KOPT-K1 (cell line): Measurements from ENCODE around the gene NEDD9.

Source experiments
- H3K27ac ChIP-seq: fragments of 200-600 bp; sonication (generic); 2 replicates; pipeline ENCODE4 v1.5.1; 2016; ENCODE audit warnings: antibody characterized with exemption, mild to moderate bottlenecking, low read depth, low read length; ENCODE audit not compliant: poor library complexity, severe bottlenecking
- H3K36me3 ChIP-seq: fragments of 200-600 bp; sonication (generic); 2 replicates; pipeline ENCODE4 v1.5.1; 2017; ENCODE audit warnings: antibody characterized with exemption, mild to moderate bottlenecking, low read length, moderate library complexity; ENCODE audit not compliant: insufficient read depth
- H3K9me3 ChIP-seq: fragments of 200-600 bp; sonication (generic); 2 replicates; pipeline ENCODE4 v1.5.1; 2017; ENCODE audit warnings: antibody characterized with exemption, low read length, mild to moderate bottlenecking; ENCODE audit not compliant: insufficient read depth, poor library complexity, severe bottlenecking

Gene NEDD9

GRCh38 chr6:11218538-11219399 is 13.7 kb downstream of the NEDD9 start:
- Histone ChIP-seq H3K27ac (no peak overlapping the region), H3K36me3 (no peaks in the 10 kb centered on the region), H3K9me3 (no peaks in the 10 kb centered on the region)

- Histone ChIP-seq H3K9me3 (no peaks in the 10 kb centered on the region), H3K27ac (peak overlapping the region; percentile 44), H3K36me3 (no peaks in the 10 kb centered on the region)
Observed at GRCh38 chr6:11218102-11218442, 14.4 kb downstream of the NEDD9 start.

- H3K9me3 ChIP-seq, result no peaks in the 10 kb centered on the region
- peak overlapping the region; percentile 44 for H3K27ac ChIP-seq
- H3K36me3 ChIP-seq, result 0 out of 2 replicates have a peak, but pooled peaks cover 2% of the 10 kb centered on the region
Observed at GRCh38 chr6:11217360-11218101, 14.9 kb downstream of the NEDD9 start.

- Histone ChIP-seq H3K27ac (no peak overlapping the region), H3K9me3 (no peaks in the 10 kb centered on the region), H3K36me3 (0 out of 2 replicates have a peak, but pooled peaks cover 8% of the 10 kb centered on the region)
Observed at GRCh38 chr6:11215773-11216172, 16.7 kb downstream of the NEDD9 start.

- no peak overlapping the region for H3K27ac ChIP-seq
- H3K36me3 ChIP-seq, result 0 out of 2 replicates have a peak, but pooled peaks cover 8% of the 10 kb centered on the region
Observed at GRCh38 chr6:11214901-11215300, 17.6 kb downstream of the NEDD9 start.

GRCh38 chr6:11214084-11214833 is 18.2 kb downstream of the NEDD9 start:
- Histone ChIP-seq H3K36me3 (peaks cover 8% of the 10 kb centered on the region; the same call in 1 of the 2 replicates), H3K27ac (no peak overlapping the region), H3K9me3 (no peaks in the 10 kb centered on the region)

More at GRCh38 chr6:11214901-11215300, 17.6 kb downstream of the NEDD9 start:
- no peaks in the 10 kb centered on the region for H3K9me3 ChIP-seq

- no peak overlapping the region for H3K27ac ChIP-seq
- peaks cover 8% of the 10 kb centered on the region; the same call in 1 of the 2 replicates for H3K36me3 ChIP-seq
- no peaks in the 10 kb centered on the region for H3K9me3 ChIP-seq
Observed at GRCh38 chr6:11213422-11214021, 18.9 kb downstream of the NEDD9 start.

GRCh38 chr6:11212664-11213063 is 19.8 kb downstream of the NEDD9 start:
- Histone ChIP-seq H3K27ac (no peak overlapping the region), H3K9me3 (no peaks in the 10 kb centered on the region), H3K36me3 (peaks cover 8% of the 10 kb centered on the region; the same call in 1 of the 2 replicates)

- peaks cover 8% of the 10 kb centered on the region; the same call in 1 of the 2 replicates for H3K36me3 ChIP-seq
- peak overlapping the region; percentile 78 for H3K27ac ChIP-seq
Observed at GRCh38 chr6:11211254-11211653, 21.2 kb downstream of the NEDD9 start.

GRCh38 chr6:11210386-11211138 is 21.9 kb downstream of the NEDD9 start:
- no peaks in the 10 kb centered on the region for H3K9me3 ChIP-seq
- H3K36me3 ChIP-seq, result peaks cover 8% of the 10 kb centered on the region; the same call in 1 of the 2 replicates
- H3K27ac ChIP-seq, result peak overlapping the region; percentile 78

More at GRCh38 chr6:11211254-11211653, 21.2 kb downstream of the NEDD9 start:
- no peaks in the 10 kb centered on the region for H3K9me3 ChIP-seq

- peaks cover 8% of the 10 kb centered on the region; the same call in 1 of the 2 replicates for H3K36me3 ChIP-seq
- no peaks in the 10 kb centered on the region for H3K9me3 ChIP-seq
- H3K27ac ChIP-seq, result peak overlapping the region; percentile 78
Observed at GRCh38 chr6:11209906-11210305, 22.6 kb downstream of the NEDD9 start.

- Histone ChIP-seq H3K9me3 (no peaks in the 10 kb centered on the region), H3K36me3 (peaks cover 8% of the 10 kb centered on the region; the same call in 1 of the 2 replicates), H3K27ac (peak overlapping the region; percentile 63)
Observed at GRCh38 chr6:11209369-11209768, 23.1 kb downstream of the NEDD9 start.

GRCh38 chr6:11208854-11209253 is 23.6 kb downstream of the NEDD9 start:
- Histone ChIP-seq H3K9me3 (no peaks in the 10 kb centered on the region), H3K27ac (peak overlapping the region; percentile 63), H3K36me3 (peaks cover 8% of the 10 kb centered on the region; the same call in 1 of the 2 replicates)

- H3K9me3 ChIP-seq, result no peaks in the 10 kb centered on the region
- peaks cover 8% of the 10 kb centered on the region; the same call in 1 of the 2 replicates for H3K36me3 ChIP-seq
- H3K27ac ChIP-seq, result peak overlapping the region; percentile 63
Observed at GRCh38 chr6:11208267-11208666, 24.2 kb downstream of the NEDD9 start.
